LoVo (cell line): Measurements from ENCODE around the gene CIITA.

Experiments
- DNase-seq: peaks from one replicate; pipeline ENCODE4 v3.0.0-alpha.2; 2016; ENCODE audit warnings: low spot score

The CIITA gene

GRCh38 chr16:10878644-10879501 lies 1.9 kb downstream of the CIITA start:
- DNase-seq: no peak

- no peak for DNase-seq
Measured at GRCh38 chr16:10879681-10880589, 2.9 kb downstream of the CIITA start.

- no peak for DNase-seq
Measured at GRCh38 chr16:10880594-10881452, 3.8 kb downstream of the CIITA start.

- DNase-seq: no peak
Measured at GRCh38 chr16:10881479-10882030, 4.6 kb downstream of the CIITA start.

GRCh38 chr16:10883004-10883403 lies 6.0 kb downstream of the CIITA start:
- DNase-seq: no peak

GRCh38 chr16:10885246-10885645 lies 8.2 kb downstream of the CIITA start:
- DNase-seq: no peak

- DNase-seq: no peak
Measured at GRCh38 chr16:10888320-10888937, 11.4 kb downstream of the CIITA start.

- no peak for DNase-seq
Measured at GRCh38 chr16:10889855-10890254, 12.9 kb downstream of the CIITA start.

GRCh38 chr16:10892782-10893318 lies 15.8 kb downstream of the CIITA start:
- DNase-seq: no peak

GRCh38 chr16:10895053-10895946 lies 18.3 kb downstream of the CIITA start:
- peak; percentile 11 for DNase-seq

GRCh38 chr16:10896165-10896564 lies 19.2 kb downstream of the CIITA start:
- DNase-seq: no peak

- DNase-seq: no peak
Measured at GRCh38 chr16:10896723-10897122, 19.7 kb downstream of the CIITA start.

- no peak for DNase-seq
Measured at GRCh38 chr16:10897134-10897533, 20.1 kb downstream of the CIITA start.

GRCh38 chr16:10902999-10903398 lies 26.0 kb downstream of the CIITA start:
- no peak for DNase-seq

GRCh38 chr16:10906482-10906881 lies 29.5 kb downstream of the CIITA start:
- no peak for DNase-seq

GRCh38 chr16:10906914-10907756 lies 30.1 kb downstream of the CIITA start:
- DNase-seq: no peak

GRCh38 chr16:10907757-10908045 lies 30.7 kb downstream of the CIITA start:
- no peak for DNase-seq

GRCh38 chr16:10911267-10911666 lies 34.3 kb downstream of the CIITA start:
- DNase-seq: no peak

- no peak for DNase-seq
Measured at GRCh38 chr16:10916534-10916933, 39.5 kb downstream of the CIITA start.
